SK-N-SH treated with all-trans-retinoic acid at 6 μM for 48 hours (cell line): ENCODE measurements around the gene DIPK2A.

Source experiments
- ARNTL ChIP-seq: fragments of 450-650 bp; formaldehyde crosslinking; IDR thresholded peaks from 2 replicates; pipeline ENCODE4 v1.5.0; 2020; ENCODE audit warnings: low read depth, mild to moderate bottlenecking, moderate library complexity, borderline replicate concordance
- SNAI2 ChIP-seq: fragments of 250-450 bp; sonication (Bioruptor Pico); IDR thresholded peaks from 2 replicates; pipeline ENCODE4 v1.5.0; 2020; ENCODE audit warnings: mild to moderate bottlenecking, moderate library complexity
- ZNF8 ChIP-seq: fragments of 450-650 bp; formaldehyde crosslinking; IDR thresholded peaks from 2 replicates; pipeline ENCODE4 v1.5.0; 2020; ENCODE audit warnings: mild to moderate bottlenecking, moderate library complexity

GRCh38 chr3:143928056-143928455, 43.6 kb upstream of the DIPK2A start:
- TF ChIP-seq ARNTL (CRISPR knock-in tag) (no peak), ZNF8 (CRISPR knock-in tag) (no peak), SNAI2 (CRISPR knock-in tag) (no peak)
